VCaP (cell line): ENCODE measurements around the gene SULT2B1.

Experiments used
- H3K27ac ChIP-seq: fragments of 450-650 bp; 2 replicates; pipeline ENCODE4 v1.5.1; 2017
- TF ChIP-seq, protein P1 (sequence below): fragments of 450-650 bp; conservative IDR thresholded peaks from 2 replicates; pipeline ENCODE4 v1.5.1; 2017; ENCODE audit warnings: mild to moderate bottlenecking, moderate library complexity

SULT2B1 gene

DNA sequence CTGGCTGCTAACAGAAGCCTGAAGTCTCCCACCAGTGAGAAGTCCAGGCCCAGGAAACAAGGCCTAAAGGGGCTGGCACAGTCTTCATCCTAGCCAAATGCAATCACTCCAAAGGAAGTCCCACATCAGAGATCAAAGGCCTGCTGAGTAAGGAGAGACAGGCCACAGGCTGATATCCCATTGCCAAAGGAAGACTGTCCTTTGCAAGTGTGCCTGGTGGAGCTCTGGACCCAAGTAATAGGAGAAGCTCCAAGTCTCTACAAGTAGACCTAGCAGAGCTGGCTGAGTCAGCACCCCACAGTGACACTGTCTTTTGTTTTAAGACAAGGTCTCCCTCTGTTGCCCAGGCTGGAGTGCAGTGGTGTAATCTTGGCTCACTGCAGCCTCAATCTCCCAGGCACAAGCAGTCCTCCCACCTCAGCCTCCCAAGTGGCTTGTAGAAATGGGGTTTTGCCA lies 80.7 kb downstream of the SULT2B1 start:
- peak overlapping the region; percentile 95 for H3K27ac ChIP-seq
- TF ChIP-seq, protein P1, sequence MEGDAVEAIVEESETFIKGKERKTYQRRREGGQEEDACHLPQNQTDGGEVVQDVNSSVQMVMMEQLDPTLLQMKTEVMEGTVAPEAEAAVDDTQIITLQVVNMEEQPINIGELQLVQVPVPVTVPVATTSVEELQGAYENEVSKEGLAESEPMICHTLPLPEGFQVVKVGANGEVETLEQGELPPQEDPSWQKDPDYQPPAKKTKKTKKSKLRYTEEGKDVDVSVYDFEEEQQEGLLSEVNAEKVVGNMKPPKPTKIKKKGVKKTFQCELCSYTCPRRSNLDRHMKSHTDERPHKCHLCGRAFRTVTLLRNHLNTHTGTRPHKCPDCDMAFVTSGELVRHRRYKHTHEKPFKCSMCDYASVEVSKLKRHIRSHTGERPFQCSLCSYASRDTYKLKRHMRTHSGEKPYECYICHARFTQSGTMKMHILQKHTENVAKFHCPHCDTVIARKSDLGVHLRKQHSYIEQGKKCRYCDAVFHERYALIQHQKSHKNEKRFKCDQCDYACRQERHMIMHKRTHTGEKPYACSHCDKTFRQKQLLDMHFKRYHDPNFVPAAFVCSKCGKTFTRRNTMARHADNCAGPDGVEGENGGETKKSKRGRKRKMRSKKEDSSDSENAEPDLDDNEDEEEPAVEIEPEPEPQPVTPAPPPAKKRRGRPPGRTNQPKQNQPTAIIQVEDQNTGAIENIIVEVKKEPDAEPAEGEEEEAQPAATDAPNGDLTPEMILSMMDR, result no peak

- H3K27ac ChIP-seq, result peak overlapping the region; percentile 95
- TF ChIP-seq, protein P1, result no peak
Measured at GRCh38 chr19:48633148-48634035, 81.4 kb downstream of the SULT2B1 start.

DNA sequence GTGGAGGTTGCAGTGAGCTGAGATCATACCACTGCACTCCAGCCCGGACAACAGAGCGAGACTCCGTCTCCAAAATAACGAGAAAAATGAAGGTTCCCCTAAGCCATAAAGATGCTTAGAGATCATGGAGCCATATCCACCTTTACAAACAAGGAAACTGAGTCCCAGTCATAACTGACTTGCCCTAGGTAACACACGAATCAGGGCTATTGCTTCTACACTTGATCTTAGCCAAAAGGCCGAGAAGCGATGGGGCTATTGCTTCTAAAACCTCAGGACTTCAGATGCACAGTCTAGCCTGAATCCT lies 82.0 kb downstream of the SULT2B1 start:
- H3K27ac ChIP-seq, result peak overlapping the region; percentile 95
- TF ChIP-seq, protein P1, result no peak

GRCh38 chr19:48634424-48635262 lies 82.7 kb downstream of the SULT2B1 start:
- H3K27ac ChIP-seq, result peak overlapping the region; percentile 95
- TF ChIP-seq, protein P1, result no peak

GRCh38 chr19:48635263-48635965 lies 83.4 kb downstream of the SULT2B1 start:
- peak overlapping the region; percentile 95 for H3K27ac ChIP-seq
- TF ChIP-seq, protein P1, result no peak

GRCh38 chr19:48635966-48636858 lies 84.2 kb downstream of the SULT2B1 start:
- H3K27ac ChIP-seq, result peak overlapping the region; percentile 95
- TF ChIP-seq, protein P1, result no peak
